Sigmoid colon (tissue), 4 donors: ENCODE data around the gene C1orf21.

Source experiments
- POLR2A ChIP-seq, 2 donors: fragments of 450-650 bp; IDR thresholded peaks; one replicate each; pipeline ENCODE4 v1.6.1; 2016; ENCODE audit warnings: antibody characterized with exemption in 2 of 2, mild to moderate bottlenecking in 2 of 2, moderate library complexity in 2 of 2
- POLR2AphosphoS5 ChIP-seq, 4 donors: sonication (generic); formaldehyde crosslinking; IDR thresholded peaks; one replicate each; pipeline ENCODE4 v1.6.1; 2017; ENCODE audit warnings: antibody characterized with exemption in 4 of 4
- TF ChIP-seq, protein P1 (sequence below), 4 experiments: fragments of 450-650 bp in 3 of 4; fragments of 200-600 bp in 1 of 4; IDR thresholded peaks; one replicate each; pipeline ENCODE4 v1.5.1; 2016 to 2019; ENCODE audit warnings: antibody characterized with exemption in 4 of 4, mild to moderate bottlenecking in 3 of 4, moderate library complexity in 2 of 4

DNA sequence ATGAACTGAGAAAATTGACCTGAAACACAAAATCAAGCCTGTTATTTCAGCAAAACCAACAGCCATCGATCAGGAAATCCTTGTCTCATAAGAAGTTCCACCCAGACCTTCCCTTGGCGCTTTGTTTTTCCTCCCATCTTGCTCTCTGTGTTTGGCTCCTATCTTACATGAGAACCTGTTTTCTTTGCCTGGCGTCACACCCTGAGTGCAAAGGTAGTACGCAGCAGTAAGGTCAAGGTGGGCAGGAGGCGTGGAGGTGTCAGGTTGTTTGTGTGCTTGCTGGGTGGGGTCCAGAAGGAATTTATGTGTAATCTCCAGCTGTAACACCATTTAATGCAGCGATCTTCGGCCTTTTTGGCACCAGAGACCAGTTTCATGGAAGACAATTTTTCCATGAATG lies 50.5 kb downstream of the C1orf21 start:
- no peak for TF ChIP-seq POLR2A (IDR thresholded peaks at IDR 0.05)
- TF ChIP-seq, protein P1, sequence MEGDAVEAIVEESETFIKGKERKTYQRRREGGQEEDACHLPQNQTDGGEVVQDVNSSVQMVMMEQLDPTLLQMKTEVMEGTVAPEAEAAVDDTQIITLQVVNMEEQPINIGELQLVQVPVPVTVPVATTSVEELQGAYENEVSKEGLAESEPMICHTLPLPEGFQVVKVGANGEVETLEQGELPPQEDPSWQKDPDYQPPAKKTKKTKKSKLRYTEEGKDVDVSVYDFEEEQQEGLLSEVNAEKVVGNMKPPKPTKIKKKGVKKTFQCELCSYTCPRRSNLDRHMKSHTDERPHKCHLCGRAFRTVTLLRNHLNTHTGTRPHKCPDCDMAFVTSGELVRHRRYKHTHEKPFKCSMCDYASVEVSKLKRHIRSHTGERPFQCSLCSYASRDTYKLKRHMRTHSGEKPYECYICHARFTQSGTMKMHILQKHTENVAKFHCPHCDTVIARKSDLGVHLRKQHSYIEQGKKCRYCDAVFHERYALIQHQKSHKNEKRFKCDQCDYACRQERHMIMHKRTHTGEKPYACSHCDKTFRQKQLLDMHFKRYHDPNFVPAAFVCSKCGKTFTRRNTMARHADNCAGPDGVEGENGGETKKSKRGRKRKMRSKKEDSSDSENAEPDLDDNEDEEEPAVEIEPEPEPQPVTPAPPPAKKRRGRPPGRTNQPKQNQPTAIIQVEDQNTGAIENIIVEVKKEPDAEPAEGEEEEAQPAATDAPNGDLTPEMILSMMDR (IDR thresholded peaks at IDR 0.05) = no peak
- TF ChIP-seq POLR2AphosphoS5 (IDR thresholded peaks at IDR 0.05) = no peak
